Keratinocyte (primary cell): ENCODE results near the gene SUSD4.

Source experiments
- CTCF ChIP-seq, 3 experiments: IDR thresholded peaks in 1 of 3; conservative IDR thresholded peaks in 1 of 3; optimal IDR thresholded peaks in 1 of 3; 2 replicates in 2 of 3; 3 replicates in 1 of 3; pipeline versions ENCODE3 to v1.5.1; 2011; ENCODE audit warnings: low read length in 3 of 3, mild to moderate bottlenecking in 3 of 3, moderate library complexity in 2 of 3, control low read depth in 1 of 3, inconsistent platforms in 1 of 3; ENCODE audit not compliant: insufficient read depth in 2 of 3; ENCODE audit errors: extremely low read depth in 1 of 3
- EZH2 ChIP-seq: IDR thresholded peaks from one replicate; pipeline ENCODE4 v1.6.1; 2012; ENCODE audit warnings: inconsistent platforms, mild to moderate bottlenecking, low read length, moderate library complexity

DNA sequence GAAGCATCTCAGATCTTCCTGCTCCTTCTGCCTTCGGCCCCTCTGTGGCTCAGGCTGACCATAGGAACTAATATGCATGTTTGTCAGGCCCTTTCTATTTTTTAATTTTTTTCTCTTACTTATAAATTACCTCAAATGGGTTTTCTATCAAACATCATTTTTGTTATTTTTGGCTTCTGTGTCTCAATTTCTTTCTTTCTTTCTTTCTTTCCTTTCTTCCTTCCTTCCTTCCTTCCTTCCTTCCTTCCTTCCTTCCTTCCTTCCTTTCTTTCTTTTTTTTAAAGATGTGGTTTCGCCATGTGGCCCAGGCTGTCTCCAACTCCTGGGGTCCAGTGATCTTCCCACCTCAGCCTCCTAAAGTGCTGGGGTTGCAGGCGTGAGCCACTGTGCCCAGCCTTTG, 184.7 kb downstream of the SUSD4 start:
- no peak for TF ChIP-seq CTCF (optimal IDR thresholded peaks at IDR 0.05 in 1 of 3, IDR thresholded peaks at IDR 0.05 in 1 of 3, conservative IDR thresholded peaks at IDR 0.05 in 1 of 3; ENCODE audit: extremely low read depth in 1 of 3, insufficient read depth in 2 of 3, low read length in 3 of 3)
- no peak for TF ChIP-seq EZH2
